ENCODE results near the gene SEC14L2.

Gene SEC14L2

DNA sequence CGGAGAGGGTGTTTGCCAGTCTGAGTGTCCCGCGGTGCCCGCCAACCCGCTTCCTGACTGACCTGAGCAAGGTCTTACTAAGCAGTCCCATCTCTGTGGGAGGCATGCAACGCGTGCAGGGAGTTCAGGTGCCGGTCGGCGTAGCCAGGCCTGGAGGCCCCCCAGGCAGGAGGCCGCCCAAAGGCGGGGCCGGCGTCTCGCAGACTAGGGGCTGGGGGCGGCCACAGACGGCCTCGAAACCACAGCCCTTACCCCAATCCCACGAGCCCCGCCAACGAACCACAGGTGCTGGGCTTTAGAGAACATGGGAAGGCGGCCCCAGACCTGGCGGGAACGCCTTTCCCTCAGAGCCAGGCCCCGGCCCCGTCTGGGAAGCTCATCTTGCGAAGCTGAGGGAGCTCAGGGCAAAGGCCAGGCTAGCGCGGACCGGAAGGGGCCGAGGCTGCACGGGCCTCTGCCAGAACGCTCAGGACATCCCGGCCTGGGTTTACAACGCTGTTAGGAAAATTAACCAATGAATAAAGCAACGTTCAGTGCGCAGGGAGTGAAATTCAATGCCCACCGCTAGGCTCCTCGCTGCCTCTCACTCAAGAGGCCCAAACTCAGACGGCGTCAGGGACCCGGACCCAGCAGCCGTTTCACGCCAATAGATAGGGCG is 26.6 kb downstream of the SEC14L2 start (continued):
- TF ChIP-seq, protein P1, sequence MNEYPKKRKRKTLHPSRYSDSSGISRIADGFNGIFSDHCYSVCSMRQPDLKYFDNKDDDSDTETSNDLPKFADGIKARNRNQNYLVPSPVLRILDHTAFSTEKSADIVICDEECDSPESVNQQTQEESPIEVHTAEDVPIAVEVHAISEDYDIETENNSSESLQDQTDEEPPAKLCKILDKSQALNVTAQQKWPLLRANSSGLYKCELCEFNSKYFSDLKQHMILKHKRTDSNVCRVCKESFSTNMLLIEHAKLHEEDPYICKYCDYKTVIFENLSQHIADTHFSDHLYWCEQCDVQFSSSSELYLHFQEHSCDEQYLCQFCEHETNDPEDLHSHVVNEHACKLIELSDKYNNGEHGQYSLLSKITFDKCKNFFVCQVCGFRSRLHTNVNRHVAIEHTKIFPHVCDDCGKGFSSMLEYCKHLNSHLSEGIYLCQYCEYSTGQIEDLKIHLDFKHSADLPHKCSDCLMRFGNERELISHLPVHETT (tag by site-specific recombination; IDR thresholded peaks at IDR 0.05): no peak
- TF ChIP-seq, protein P2, sequence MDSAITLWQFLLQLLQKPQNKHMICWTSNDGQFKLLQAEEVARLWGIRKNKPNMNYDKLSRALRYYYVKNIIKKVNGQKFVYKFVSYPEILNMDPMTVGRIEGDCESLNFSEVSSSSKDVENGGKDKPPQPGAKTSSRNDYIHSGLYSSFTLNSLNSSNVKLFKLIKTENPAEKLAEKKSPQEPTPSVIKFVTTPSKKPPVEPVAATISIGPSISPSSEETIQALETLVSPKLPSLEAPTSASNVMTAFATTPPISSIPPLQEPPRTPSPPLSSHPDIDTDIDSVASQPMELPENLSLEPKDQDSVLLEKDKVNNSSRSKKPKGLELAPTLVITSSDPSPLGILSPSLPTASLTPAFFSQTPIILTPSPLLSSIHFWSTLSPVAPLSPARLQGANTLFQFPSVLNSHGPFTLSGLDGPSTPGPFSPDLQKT (IDR thresholded peaks at IDR 0.05; ENCODE audit: borderline replicate concordance, low read depth, low read length): no peak
- TF ChIP-seq ZNF777 (tag by site-specific recombination; IDR thresholded peaks at IDR 0.05; ENCODE audit: borderline replicate concordance) (peak; percentile 83; the same call in 1 of the 2 replicates), ZNF184 (tag by site-specific recombination; IDR thresholded peaks at IDR 0.05) (no peak), ZNF311 (tag by site-specific recombination; IDR thresholded peaks at IDR 0.05; ENCODE audit: borderline replicate concordance) (no peak), GLIS2 (tag by site-specific recombination; IDR thresholded peaks at IDR 0.05) (peak; percentile 95), ZNF214 (tag by site-specific recombination; IDR thresholded peaks at IDR 0.05; ENCODE audit: borderline replicate concordance) (no peak), ZNF223 (tag by site-specific recombination; IDR thresholded peaks at IDR 0.05) (no peak), ZNF76 (tag by site-specific recombination; IDR thresholded peaks at IDR 0.05; ENCODE audit: borderline replicate concordance, low read depth) (no peak), ZNF274 (IDR thresholded peaks at IDR 0.05; ENCODE audit: low read length) (no peak), ZNF274 (tag by site-specific recombination; IDR thresholded peaks at IDR 0.05; ENCODE audit: borderline replicate concordance) (no peak), ZSCAN23 (tag by site-specific recombination; IDR thresholded peaks at IDR 0.05) (peak; percentile 42; the same call in 1 of the 2 replicates), ZFP3 (tag by site-specific recombination; IDR thresholded peaks at IDR 0.05; ENCODE audit: low read depth) (no peak), ZNF423 (tag by site-specific recombination; IDR thresholded peaks at IDR 0.05) (no peak), ZBTB17 (tag by site-specific recombination; IDR thresholded peaks at IDR 0.05) (no peak), ZFP69B (tag by site-specific recombination; IDR thresholded peaks at IDR 0.05) (no peak), ZNF521 (tag by site-specific recombination; IDR thresholded peaks at IDR 0.05) (no peak), ZNF785 (tag by site-specific recombination; IDR thresholded peaks at IDR 0.05) (peak; percentile 17; the same call in 1 of the 2 replicates), ZNF433 (tag by site-specific recombination; IDR thresholded peaks at IDR 0.05; ENCODE audit: low read depth) (no peak), ZNF529 (tag by site-specific recombination; IDR thresholded peaks at IDR 0.05; ENCODE audit: insufficient replicate concordance) (no peak), ZNF341 (tag by site-specific recombination; IDR thresholded peaks at IDR 0.05; ENCODE audit: low read depth) (no peak), ZNF837 (tag by site-specific recombination; IDR thresholded peaks at IDR 0.05) (no peak), MZF1 (tag by site-specific recombination; IDR thresholded peaks at IDR 0.05; ENCODE audit: borderline replicate concordance) (no peak), ZIC2 (tag by site-specific recombination; IDR thresholded peaks at IDR 0.05) (peak; percentile 90), ZNF132 (tag by site-specific recombination; IDR thresholded peaks at IDR 0.05; ENCODE audit: borderline replicate concordance) (no peak)
- TF ChIP-seq, protein P3, sequence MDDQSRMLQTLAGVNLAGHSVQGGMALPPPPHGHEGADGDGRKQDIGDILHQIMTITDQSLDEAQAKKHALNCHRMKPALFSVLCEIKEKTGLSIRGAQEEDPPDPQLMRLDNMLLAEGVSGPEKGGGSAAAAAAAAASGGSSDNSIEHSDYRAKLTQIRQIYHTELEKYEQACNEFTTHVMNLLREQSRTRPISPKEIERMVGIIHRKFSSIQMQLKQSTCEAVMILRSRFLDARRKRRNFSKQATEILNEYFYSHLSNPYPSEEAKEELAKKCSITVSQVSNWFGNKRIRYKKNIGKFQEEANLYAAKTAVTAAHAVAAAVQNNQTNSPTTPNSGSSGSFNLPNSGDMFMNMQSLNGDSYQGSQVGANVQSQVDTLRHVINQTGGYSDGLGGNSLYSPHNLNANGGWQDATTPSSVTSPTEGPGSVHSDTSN (CRISPR knock-in tag; IDR thresholded peaks at IDR 0.05): no peak
- TF ChIP-seq, protein P4, sequence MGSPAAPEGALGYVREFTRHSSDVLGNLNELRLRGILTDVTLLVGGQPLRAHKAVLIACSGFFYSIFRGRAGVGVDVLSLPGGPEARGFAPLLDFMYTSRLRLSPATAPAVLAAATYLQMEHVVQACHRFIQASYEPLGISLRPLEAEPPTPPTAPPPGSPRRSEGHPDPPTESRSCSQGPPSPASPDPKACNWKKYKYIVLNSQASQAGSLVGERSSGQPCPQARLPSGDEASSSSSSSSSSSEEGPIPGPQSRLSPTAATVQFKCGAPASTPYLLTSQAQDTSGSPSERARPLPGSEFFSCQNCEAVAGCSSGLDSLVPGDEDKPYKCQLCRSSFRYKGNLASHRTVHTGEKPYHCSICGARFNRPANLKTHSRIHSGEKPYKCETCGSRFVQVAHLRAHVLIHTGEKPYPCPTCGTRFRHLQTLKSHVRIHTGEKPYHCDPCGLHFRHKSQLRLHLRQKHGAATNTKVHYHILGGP (tag by site-specific recombination; IDR thresholded peaks at IDR 0.05): no peak
- TF ChIP-seq, protein P5, sequence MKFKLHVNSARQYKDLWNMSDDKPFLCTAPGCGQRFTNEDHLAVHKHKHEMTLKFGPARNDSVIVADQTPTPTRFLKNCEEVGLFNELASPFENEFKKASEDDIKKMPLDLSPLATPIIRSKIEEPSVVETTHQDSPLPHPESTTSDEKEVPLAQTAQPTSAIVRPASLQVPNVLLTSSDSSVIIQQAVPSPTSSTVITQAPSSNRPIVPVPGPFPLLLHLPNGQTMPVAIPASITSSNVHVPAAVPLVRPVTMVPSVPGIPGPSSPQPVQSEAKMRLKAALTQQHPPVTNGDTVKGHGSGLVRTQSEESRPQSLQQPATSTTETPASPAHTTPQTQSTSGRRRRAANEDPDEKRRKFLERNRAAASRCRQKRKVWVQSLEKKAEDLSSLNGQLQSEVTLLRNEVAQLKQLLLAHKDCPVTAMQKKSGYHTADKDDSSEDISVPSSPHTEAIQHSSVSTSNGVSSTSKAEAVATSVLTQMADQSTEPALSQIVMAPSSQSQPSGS (tag by site-specific recombination; IDR thresholded peaks at IDR 0.05; ENCODE audit: low read depth): no peak
- TF ChIP-seq, protein P6, sequence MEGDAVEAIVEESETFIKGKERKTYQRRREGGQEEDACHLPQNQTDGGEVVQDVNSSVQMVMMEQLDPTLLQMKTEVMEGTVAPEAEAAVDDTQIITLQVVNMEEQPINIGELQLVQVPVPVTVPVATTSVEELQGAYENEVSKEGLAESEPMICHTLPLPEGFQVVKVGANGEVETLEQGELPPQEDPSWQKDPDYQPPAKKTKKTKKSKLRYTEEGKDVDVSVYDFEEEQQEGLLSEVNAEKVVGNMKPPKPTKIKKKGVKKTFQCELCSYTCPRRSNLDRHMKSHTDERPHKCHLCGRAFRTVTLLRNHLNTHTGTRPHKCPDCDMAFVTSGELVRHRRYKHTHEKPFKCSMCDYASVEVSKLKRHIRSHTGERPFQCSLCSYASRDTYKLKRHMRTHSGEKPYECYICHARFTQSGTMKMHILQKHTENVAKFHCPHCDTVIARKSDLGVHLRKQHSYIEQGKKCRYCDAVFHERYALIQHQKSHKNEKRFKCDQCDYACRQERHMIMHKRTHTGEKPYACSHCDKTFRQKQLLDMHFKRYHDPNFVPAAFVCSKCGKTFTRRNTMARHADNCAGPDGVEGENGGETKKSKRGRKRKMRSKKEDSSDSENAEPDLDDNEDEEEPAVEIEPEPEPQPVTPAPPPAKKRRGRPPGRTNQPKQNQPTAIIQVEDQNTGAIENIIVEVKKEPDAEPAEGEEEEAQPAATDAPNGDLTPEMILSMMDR (tag by site-specific recombination; IDR thresholded peaks at IDR 0.05): peak; percentile 45; the same call in 1 of the 2 replicates
- TF ChIP-seq, protein P7, sequence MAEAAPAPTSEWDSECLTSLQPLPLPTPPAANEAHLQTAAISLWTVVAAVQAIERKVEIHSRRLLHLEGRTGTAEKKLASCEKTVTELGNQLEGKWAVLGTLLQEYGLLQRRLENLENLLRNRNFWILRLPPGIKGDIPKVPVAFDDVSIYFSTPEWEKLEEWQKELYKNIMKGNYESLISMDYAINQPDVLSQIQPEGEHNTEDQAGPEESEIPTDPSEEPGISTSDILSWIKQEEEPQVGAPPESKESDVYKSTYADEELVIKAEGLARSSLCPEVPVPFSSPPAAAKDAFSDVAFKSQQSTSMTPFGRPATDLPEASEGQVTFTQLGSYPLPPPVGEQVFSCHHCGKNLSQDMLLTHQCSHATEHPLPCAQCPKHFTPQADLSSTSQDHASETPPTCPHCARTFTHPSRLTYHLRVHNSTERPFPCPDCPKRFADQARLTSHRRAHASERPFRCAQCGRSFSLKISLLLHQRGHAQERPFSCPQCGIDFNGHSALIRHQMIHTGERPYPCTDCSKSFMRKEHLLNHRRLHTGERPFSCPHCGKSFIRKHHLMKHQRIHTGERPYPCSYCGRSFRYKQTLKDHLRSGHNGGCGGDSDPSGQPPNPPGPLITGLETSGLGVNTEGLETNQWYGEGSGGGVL (tag by site-specific recombination; IDR thresholded peaks at IDR 0.05): no peak; the same call in 1 of the 2 replicates

Measured in HEK293 (cell line).